Stimulated activated naive B cell treated with anti-CD40 and anti-IgM and Interleukin-4, amounts not matched to agents 10 μg/mL and 1 μg/mL and 100 μg/mL, for 72 hours (primary cell): ENCODE measurements around the gene VWA1.

ENCODE experiments used
- ATAC-seq, 2 donors: fragments of 150-1000 bp; cut with Tn5 transposase; replicated peaks; 2 replicates each; pipeline ENCODE4 v1.10.0; 2021; ENCODE audit warnings: moderate library complexity in 1 of 2
- DNase-seq: peaks from one replicate; pipeline ENCODE4 v3.0.0; 2021
- H3K27ac Mint-ChIP-seq: one replicate; pipeline ENCODE4 v1.8.0; 2022; ENCODE audit warnings: mild to moderate bottlenecking, mixed read lengths
- H3K27me3 Mint-ChIP-seq, 2 donors: one replicate each; pipeline ENCODE4 v1.8.0; 2022; ENCODE audit warnings: mixed read lengths in 2 of 2
- H3K36me3 Mint-ChIP-seq, 2 donors: one replicate each; pipeline ENCODE4 v1.8.0; 2022; ENCODE audit warnings: mixed read lengths in 2 of 2, mild to moderate bottlenecking in 1 of 2
- H3K4me1 Mint-ChIP-seq, 2 donors: one replicate each; pipeline ENCODE4 v1.8.0; 2022; ENCODE audit warnings: mixed read lengths in 2 of 2, mild to moderate bottlenecking in 1 of 2
- H3K4me3 Mint-ChIP-seq, 2 donors: one replicate each; pipeline ENCODE4 v1.8.0; 2022; ENCODE audit warnings: mild to moderate bottlenecking in 2 of 2, mixed read lengths in 2 of 2, moderate library complexity in 1 of 2
- H3K9me3 Mint-ChIP-seq, 2 donors: one replicate each; pipeline ENCODE4 v1.8.0; 2022; ENCODE audit warnings: mixed read lengths in 2 of 2, mild to moderate bottlenecking in 1 of 2

Gene VWA1, protein sequence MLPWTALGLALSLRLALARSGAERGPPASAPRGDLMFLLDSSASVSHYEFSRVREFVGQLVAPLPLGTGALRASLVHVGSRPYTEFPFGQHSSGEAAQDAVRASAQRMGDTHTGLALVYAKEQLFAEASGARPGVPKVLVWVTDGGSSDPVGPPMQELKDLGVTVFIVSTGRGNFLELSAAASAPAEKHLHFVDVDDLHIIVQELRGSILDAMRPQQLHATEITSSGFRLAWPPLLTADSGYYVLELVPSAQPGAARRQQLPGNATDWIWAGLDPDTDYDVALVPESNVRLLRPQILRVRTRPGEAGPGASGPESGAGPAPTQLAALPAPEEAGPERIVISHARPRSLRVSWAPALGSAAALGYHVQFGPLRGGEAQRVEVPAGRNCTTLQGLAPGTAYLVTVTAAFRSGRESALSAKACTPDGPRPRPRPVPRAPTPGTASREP

GRCh38 chr1:1435106-1435903, at the start of gene VWA1:
TSS of gene VWA1 (plus strand) at chr1:1435690. CDS start at chr1:1435749, 59 bp downstream.
- Mint-ChIP-seq H3K4me1 (peaks cover 13 to 34% of the 10 kb centered on the region in 2 donors), H3K36me3 (no peaks in the 10 kb centered on the region), H3K9me3 (no peaks in the 10 kb centered on the region), H3K4me3 (peak within 1 kb of the TSS; percentile 72 to 78), H3K27ac (peak within 1 kb of the TSS; percentile 37), H3K27me3 (peaks cover 22 to 63% of the 10 kb centered on the region in 2 donors)
- DNase-seq (no peak), ATAC-seq (peak; percentile 51 to 62)

DNA sequence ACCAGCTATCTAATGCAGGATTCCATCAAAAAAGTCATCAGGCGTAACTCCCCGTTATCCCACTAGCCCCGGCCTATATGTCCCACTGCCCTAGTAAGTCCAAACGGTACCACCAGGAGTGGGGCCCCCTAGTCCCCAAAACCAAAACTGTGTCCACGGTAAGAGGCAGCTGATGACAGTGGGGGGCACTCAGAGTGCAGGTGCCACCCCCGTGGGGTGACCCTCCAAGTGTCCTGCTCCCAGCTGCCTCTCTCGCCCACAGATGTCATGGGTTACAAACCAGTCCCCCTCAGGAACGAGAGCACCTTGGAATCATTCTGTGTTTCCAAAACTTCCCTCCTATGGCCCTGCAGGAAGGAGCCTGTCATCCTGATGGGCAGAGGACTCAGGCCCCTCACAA, 49.6 kb upstream of the VWA1 start:
- DNase-seq = no peak
- Mint-ChIP-seq H3K27me3 (no peaks in the 10 kb centered on the region), H3K4me1 (peaks cover 10 to 17% of the 10 kb centered on the region in 2 donors), H3K4me3 (no peak overlapping the region), H3K9me3 (no peaks in the 10 kb centered on the region), H3K36me3 (peaks cover 61 to 62% of the 10 kb centered on the region in 2 donors), H3K27ac (peak overlapping the region; percentile 73)
- ATAC-seq = no peak

- peaks cover 61 to 65% of the 10 kb centered on the region in 2 donors for H3K36me3 Mint-ChIP-seq
- H3K4me3 Mint-ChIP-seq = no peak overlapping the region
- ATAC-seq (no peak), DNase-seq (no peak)
- H3K27ac Mint-ChIP-seq = peak overlapping the region; percentile 56
- H3K9me3 Mint-ChIP-seq = no peaks in the 10 kb centered on the region
- no peaks in the 10 kb centered on the region for H3K27me3 Mint-ChIP-seq
- peaks cover 6 to 17% of the 10 kb centered on the region in 2 donors for H3K4me1 Mint-ChIP-seq
Measured at GRCh38 chr1:1387098-1388077, 48.1 kb upstream of the VWA1 start.

- Mint-ChIP-seq H3K27ac (peak overlapping the region; percentile 56), H3K27me3 (no peaks in the 10 kb centered on the region), H3K4me3 (no peak overlapping the region), H3K36me3 (peaks cover 63 to 66% of the 10 kb centered on the region in 2 donors), H3K4me1 (peaks cover 2 to 10% of the 10 kb centered on the region in 2 donors), H3K9me3 (no peaks in the 10 kb centered on the region)
- no peak for ATAC-seq
- no peak for DNase-seq
Measured at GRCh38 chr1:1388078-1388472, 47.4 kb upstream of the VWA1 start.

GRCh38 chr1:1390675-1391074, 44.8 kb upstream of the VWA1 start:
- ATAC-seq (no peak), DNase-seq (no peak)
- Mint-ChIP-seq H3K4me1 (peaks cover 6 to 21% of the 10 kb centered on the region in 2 donors), H3K27ac (no peak overlapping the region), H3K36me3 (peaks cover 74 to 82% of the 10 kb centered on the region in 2 donors), H3K9me3 (no peaks in the 10 kb centered on the region), H3K27me3 (no peaks in the 10 kb centered on the region), H3K4me3 (no peak overlapping the region)

- Mint-ChIP-seq H3K27me3 (no peaks in the 10 kb centered on the region), H3K4me3 (no peak overlapping the region), H3K4me1 (peaks cover 8 to 23% of the 10 kb centered on the region in 2 donors), H3K36me3 (peaks cover 71 to 78% of the 10 kb centered on the region in 2 donors), H3K27ac (no peak overlapping the region), H3K9me3 (no peaks in the 10 kb centered on the region)
- ATAC-seq = no peak
- no peak for DNase-seq
Measured at GRCh38 chr1:1391225-1391624, 44.3 kb upstream of the VWA1 start.

DNA sequence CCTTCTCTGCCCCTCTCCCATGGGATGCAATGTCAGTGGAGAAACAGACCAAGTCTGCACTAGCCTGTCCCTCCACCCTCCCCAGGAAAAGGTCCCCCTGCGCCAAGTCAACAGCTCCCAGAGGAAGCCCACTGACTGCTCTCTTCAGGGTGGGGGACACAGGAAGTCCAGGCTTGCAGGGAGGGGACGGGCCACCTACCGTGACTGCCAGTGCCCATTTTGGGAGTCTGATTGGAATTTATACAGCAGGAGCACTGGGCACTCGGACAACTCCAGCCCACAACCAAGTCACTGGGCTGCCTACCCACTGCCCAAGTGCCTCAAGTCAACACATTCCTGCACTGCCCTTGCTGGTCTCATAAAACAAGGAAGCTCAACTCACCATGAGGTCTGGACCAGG, 42.5 kb upstream of the VWA1 start:
- Mint-ChIP-seq H3K36me3 (peaks cover 62 to 63% of the 10 kb centered on the region in 2 donors), H3K27me3 (no peaks in the 10 kb centered on the region), H3K4me1 (peaks cover 9 to 25% of the 10 kb centered on the region in 2 donors), H3K27ac (no peak overlapping the region), H3K4me3 (no peak overlapping the region), H3K9me3 (no peaks in the 10 kb centered on the region)
- DNase-seq (no peak), ATAC-seq (no peak)

DNA sequence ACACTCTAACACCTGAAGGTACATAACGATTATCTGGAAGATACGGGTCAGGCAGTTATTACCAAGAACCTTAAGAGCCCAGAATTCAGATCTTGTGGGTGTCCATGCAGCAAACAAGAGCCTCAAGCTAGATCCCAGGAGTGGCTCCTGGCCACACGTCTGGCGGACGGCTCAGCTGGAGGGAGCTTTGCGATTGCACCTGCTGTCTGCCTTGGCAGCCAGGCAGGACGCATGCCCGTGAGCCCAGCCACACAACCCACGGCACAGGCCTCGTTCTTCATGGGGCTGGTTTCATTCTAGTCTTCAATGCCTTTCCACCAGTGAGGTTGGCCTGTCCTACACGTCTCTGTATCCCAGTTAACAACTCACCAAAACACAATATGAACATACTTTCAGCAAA, 42.1 kb upstream of the VWA1 start:
- DNase-seq = no peak
- Mint-ChIP-seq H3K36me3 (peaks cover 61 to 62% of the 10 kb centered on the region in 2 donors), H3K4me3 (no peak overlapping the region), H3K9me3 (no peaks in the 10 kb centered on the region), H3K27ac (no peak overlapping the region), H3K27me3 (no peaks in the 10 kb centered on the region), H3K4me1 (peaks cover 12 to 29% of the 10 kb centered on the region in 2 donors)
- ATAC-seq = no peak

DNA sequence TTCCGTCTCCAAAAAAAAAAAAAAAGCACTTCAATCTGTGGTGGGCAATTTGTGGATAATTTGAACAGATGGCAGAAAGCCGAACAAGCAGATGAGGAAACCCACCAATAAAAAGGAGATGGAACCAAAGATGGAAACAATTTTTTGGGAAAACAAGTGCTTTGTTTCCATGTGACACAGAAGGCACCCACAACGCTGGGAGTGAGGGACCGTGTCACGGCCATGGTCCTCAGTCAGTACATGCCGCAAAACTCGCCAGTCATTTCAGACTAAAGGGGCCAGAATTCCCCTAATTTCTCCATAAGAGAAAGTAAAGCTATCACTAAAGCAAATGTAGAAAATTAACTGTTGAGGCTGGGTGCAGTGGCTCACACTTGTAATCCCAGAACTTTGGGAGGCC, 41.4 kb upstream of the VWA1 start:
- peaks cover 12 to 29% of the 10 kb centered on the region in 2 donors for H3K4me1 Mint-ChIP-seq

DNA sequence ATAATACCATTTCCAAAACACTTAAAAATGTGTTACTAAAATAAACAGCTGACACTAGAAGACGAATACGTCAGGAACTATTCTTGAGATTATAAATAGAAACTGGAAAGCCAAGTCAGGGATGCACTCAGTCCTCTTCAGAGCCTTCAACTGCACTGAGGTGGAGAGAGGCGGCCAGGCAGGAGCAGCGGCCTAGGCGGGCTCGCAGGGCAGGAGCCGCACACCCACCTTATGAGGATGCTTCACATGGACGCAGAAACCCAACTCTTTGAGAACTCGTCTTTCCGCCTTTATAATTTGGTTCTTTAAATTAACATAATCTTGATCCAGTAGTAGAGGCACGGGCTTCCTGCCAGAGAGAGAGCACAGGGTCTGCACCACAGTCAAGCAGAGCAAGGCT, 40.3 kb upstream of the VWA1 start:
- Mint-ChIP-seq H3K4me3 (no peak overlapping the region), H3K9me3 (no peaks in the 10 kb centered on the region), H3K27me3 (no peaks in the 10 kb centered on the region), H3K27ac (no peak overlapping the region), H3K36me3 (peaks cover 55 to 60% of the 10 kb centered on the region in 2 donors), H3K4me1 (peaks cover 14 to 37% of the 10 kb centered on the region in 2 donors)
- ATAC-seq (no peak), DNase-seq (no peak)

More for the DNA sequence above, 41.4 kb upstream of the VWA1 start:
- Mint-ChIP-seq H3K27me3 (no peaks in the 10 kb centered on the region), H3K4me3 (no peak overlapping the region), H3K9me3 (no peaks in the 10 kb centered on the region), H3K36me3 (peaks cover 55 to 61% of the 10 kb centered on the region in 2 donors), H3K27ac (peak overlapping the region; percentile 56)
- no peak for DNase-seq
- ATAC-seq = no peak

DNA sequence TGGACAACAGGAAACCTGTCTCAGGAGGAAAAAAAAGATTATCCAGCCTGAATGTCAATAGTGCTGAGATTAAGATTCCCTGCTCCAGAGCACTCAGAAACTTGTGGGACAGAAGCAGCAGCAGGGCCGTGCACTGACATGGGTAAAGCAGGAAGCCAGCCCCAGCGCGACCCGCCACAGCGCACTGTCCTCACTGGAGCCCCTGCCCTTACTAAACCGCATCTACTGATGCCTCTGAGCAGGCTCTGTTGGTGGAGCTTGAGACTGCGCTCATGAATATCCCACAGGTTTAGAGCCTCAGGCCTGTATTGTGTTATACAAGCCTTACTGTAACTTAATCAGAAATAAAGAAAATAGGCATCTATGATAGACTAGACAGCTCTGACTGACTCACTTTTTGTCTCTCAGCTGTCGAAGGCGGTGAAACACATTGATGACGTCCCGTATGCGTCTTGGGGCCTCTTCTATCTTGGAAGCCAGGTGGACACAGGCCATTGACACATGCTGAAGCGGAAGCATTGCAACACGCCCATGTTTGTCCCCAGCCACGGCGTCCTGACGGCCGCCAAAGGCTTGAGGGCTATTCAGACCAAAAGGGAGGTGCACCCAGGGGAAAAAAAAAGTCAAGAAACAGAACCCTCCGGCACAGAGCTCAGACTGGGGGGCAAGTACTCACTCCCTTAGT, 37.5 kb upstream of the VWA1 start:
- Mint-ChIP-seq H3K27me3 (no peaks in the 10 kb centered on the region), H3K4me3 (peak overlapping the region; percentile 89 to 95), H3K9me3 (no peaks in the 10 kb centered on the region), H3K27ac (peak overlapping the region; percentile 93), H3K36me3 (peaks cover 54 to 61% of the 10 kb centered on the region in 2 donors), H3K4me1 (peaks cover 32 to 60% of the 10 kb centered on the region in 2 donors)
- DNase-seq = no peak
- no peak for ATAC-seq

DNA sequence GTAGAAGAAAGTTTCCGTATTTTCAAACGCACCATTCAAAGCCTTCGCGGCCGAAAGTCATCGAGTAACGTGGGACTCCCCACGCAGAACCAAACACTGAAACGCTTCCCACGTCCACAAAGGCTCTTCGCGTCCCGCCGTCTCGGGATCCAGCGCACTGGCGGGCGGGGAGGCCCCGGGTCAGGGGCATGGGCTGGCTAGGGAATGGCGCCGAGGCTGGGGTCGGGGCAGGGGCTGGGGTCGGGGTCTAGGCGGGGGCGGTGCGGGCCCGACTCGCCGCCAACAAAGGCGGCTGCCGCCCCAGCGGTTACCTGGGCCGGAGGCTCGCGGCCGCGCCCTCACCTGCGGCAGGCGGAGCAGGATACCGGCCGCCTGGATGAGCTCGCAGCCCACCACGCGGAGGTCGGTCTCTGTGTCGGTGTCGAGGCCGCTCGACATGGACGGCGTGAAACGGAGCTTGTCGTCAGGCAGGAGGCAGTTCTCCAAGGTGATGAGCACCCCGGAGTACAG, 36.8 kb upstream of the VWA1 start:
- DNase-seq = no peak
- H3K4me1 Mint-ChIP-seq = peaks cover 38 to 67% of the 10 kb centered on the region in 2 donors

More for the DNA sequence above, 36.8 kb upstream of the VWA1 start:
- H3K27me3 Mint-ChIP-seq = no peaks in the 10 kb centered on the region
- H3K9me3 Mint-ChIP-seq = no peaks in the 10 kb centered on the region
- peak overlapping the region; percentile 93 for H3K27ac Mint-ChIP-seq
- ATAC-seq = peak; percentile 6
- peak overlapping the region; percentile 89 to 95 for H3K4me3 Mint-ChIP-seq
- peaks cover 55 to 59% of the 10 kb centered on the region in 2 donors for H3K36me3 Mint-ChIP-seq
